GM21390 (cell line): ENCODE measurements around the gene FNDC7.
"Not testable (repeated sequence)": the region's sequence is repeated elsewhere in the genome, so short reads cannot be mapped to it uniquely, and the experiment has no call there.

ENCODE experiments used
- ATAC-seq: cut with Tn5 transposase; IDR thresholded peaks from one replicate; pipeline ENCODE4 v1.9.1; 2021; ENCODE audit not compliant: unreplicated experiment

Gene FNDC7

GRCh38 chr1:108695535-108695934, 17.2 kb upstream of the FNDC7 start:
- no peak for ATAC-seq

- no peak for ATAC-seq
Measured at GRCh38 chr1:108699375-108700332, 13.1 kb upstream of the FNDC7 start.

- ATAC-seq, result no peak
Measured at GRCh38 chr1:108701176-108701849, 11.4 kb upstream of the FNDC7 start.

GRCh38 chr1:108702109-108702508, 10.6 kb upstream of the FNDC7 start:
- not testable (repeated sequence) for ATAC-seq

DNA sequence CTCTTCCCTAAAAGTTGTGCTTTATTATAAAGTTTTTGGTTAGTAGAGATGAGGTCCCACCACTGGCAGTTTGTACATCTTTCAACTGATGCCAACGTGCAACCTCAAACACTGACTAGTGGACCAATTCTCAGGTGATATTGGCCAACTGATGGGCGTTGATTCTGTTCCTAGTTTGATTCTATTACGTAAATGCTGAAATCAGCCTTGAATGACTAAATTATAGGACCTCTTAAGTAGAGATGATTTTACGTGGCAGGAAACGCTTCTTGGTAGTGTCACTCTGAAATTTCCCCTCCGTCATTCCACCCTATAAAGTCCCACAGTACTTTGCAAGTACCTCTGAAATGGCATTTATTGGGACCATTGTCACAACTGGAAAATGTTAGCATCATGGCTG, 8.8 kb upstream of the FNDC7 start:
- ATAC-seq, result no peak

DNA sequence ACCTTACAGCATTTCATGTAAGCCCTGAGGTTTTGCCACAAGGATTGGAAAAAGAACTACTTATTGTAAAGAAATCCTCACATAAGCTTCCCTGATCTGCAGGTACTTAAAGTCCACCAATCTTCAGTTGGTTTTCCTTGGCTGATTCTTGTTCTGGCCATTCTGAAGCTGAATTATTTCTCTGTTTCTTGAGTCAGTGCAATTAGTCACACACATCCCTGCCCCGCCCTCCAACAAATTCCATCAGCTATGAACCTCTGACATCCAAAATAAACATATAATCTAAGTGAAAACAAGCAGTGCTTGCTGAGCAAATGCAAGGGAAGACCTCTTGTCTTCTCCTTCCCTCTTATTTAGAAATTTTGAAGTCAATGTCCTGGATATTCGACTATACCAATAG, 8.2 kb upstream of the FNDC7 start:
- no peak for ATAC-seq

DNA sequence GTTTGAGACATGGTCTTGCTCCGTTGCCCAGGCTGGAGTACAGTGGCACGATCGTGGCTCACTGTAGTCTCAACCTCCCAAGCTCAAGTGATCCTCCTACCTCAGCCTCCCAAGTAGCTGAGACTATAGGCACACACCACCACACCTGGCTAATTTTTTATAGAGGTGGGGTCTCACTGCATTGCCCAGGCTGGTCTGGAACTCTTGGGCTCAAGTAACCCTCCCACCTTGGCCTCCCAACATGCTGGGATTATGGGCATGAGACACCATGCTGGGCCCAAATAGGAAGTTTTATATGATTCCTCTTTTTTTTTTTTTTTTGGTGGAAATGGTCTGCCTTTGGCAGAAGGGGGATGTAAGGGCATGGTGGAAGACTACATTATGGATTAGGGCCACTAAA, 6.1 kb upstream of the FNDC7 start:
- no peak for ATAC-seq

DNA sequence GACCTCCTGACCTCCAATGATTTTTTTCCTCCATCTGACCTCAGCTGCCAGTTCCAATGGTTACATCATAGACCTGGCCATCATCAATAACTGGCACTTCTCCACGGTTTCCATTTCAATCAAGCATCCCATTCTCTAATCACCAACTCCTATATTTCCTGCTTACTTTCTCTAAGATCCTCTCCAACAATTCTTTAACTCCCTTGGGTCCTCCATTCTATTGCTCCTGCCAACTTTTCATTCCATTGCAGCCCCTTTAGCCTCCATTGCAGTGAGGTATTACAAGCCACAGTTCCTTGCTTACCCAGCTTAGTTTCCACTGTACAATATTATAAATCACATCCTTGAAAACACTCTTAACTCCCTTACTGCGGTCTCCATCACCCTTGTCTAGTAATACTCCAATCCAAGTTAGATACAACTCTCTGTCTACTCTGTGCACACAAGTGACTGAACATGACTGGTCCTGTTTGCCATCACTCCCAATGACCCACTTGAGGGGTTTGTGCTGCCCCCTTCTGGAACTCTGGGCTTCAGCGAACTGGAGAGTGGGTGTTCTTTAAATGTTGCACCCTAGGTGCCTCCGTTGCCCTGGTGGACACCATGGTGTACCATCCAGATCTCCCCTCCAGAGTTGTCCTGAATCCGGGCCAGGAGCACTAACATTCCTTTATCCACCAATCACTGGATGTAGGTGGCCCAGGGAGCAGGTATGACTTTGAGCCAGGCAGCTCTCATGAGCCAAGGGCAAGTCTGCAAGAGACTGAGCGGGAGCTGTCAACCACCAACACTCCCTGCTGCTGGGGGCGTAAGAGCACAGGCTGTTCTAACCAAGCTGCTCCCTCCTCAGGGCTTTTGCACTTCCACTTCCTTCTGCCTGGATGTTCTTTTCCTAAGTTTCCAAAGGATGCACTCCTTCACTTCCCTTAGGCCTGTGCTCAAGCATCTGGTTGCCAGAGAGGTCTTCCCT, 3.7 kb upstream of the FNDC7 start:
- no peak for ATAC-seq

DNA sequence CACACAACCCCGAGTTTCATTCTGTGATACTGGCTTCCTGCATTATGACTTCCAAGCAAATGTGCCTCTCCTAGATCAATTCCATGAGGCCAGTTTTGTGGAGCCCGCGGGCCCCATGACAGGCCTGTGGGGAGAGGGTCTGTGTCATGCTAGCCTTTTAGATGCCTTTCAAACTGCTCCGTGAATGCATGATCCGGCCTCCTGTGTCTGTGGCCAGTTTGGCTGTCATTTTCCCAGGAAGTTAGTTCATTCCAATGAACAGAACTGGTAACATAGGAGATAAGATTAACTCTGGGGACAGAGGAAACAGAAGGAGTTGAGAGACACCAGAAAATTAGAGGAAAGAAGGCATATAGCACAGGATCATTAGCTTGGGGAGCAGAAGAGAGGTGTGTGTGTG, 3.2 kb downstream of the FNDC7 start:
- no peak for ATAC-seq

- ATAC-seq, result no peak
Measured at GRCh38 chr1:108716437-108717230, 3.9 kb downstream of the FNDC7 start.

- ATAC-seq, result no peak
Measured at GRCh38 chr1:108717774-108718316, 5.1 kb downstream of the FNDC7 start.

- ATAC-seq, result no peak
Measured at GRCh38 chr1:108718927-108719655, 6.4 kb downstream of the FNDC7 start.

DNA sequence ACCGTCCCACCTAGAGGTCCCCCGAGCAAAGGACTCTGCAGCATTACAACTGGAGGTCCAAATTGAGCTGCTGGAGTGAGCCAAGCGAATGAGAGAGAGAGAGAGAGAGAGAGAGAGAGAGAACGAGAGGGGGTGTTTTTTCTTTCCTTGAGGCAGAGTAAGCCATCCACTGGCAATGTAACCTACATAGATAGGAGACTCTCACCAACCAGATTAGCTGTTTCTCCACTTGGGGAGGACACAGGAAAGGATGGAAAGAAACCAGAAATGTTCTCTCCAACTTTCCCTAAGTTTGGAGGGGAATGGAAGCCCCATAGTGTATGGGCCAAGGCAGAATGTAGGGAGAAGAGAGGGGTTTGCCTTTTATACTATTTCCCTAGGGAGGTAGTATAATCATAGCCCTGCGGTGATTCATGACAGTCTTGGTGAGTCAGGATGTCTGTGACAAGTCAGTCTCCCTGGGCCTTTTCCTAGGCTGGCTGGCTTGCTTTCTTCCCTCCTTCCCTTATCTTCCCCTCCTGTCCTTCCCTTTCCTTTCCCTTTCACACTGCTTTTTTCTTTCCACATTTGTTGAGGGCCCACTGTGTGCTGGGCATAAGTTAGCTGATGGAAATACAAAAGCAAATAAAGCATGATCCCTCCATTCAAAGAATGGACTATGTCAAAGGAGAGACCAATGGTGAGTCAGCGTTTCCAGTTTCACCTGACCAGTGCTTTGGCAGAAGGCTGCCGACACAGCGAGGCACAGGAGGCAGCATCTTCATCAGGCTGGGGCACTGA, 7.1 kb downstream of the FNDC7 start:
- ATAC-seq, result no peak

GRCh38 chr1:108722292-108722691, 9.6 kb downstream of the FNDC7 start:
- ATAC-seq, result no peak

- no peak for ATAC-seq
Measured at GRCh38 chr1:108725906-108726305, 13.2 kb downstream of the FNDC7 start.

GRCh38 chr1:108728327-108728923, 15.7 kb downstream of the FNDC7 start:
- ATAC-seq, result no peak

DNA sequence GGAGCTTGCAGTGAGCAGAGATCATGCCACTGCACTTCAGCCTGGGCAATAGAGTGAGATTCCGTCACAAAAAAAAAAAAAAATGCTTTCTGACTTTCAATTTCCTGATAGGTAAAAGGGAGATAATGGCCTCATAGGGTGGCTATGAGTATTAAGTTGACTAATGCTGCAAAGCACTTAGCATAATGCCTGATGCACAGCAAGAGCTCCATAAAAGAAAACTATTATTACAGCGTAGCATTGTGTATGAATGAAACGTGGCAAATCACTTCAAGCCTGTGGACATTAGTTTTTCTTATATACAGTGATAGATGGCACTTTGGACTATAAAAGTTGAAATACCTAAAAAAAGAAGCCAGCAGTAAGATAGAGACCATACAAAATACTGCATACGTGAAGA, 16.8 kb downstream of the FNDC7 start:
- ATAC-seq, result no peak

DNA sequence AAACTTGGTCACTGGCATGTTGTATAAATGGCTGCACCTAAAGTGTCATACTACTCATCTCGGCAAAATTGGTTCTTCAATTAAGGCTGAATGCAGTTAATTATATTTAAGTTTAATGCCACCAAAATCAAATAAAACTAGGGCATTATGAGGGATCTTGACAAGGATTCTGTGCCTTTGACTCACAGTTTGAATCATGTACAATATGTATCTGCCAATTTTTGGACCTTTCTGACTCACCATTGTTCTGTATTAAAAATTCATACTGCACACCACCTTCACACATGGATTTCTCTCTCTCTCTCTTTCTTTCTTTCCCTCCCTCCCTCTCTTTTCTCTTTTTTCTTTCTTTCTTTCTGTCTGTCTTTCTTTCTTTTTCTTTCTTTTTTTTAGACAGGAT, 19.7 kb downstream of the FNDC7 start:
- no peak for ATAC-seq
